HEK293T (cell line): Measurements from ENCODE around the gene FUT7.

ENCODE experiments used
- HDGF ChIP-seq: fragments of 450-650 bp; IDR thresholded peaks from 2 replicates; pipeline ENCODE4 v1.6.1; 2017; ENCODE audit warnings: antibody characterized with exemption, borderline replicate concordance
- NFRKB ChIP-seq: fragments of 450-650 bp; IDR thresholded peaks from 2 replicates; pipeline ENCODE4 v1.6.1; 2016; ENCODE audit warnings: mild to moderate bottlenecking, moderate library complexity
- SP1 ChIP-seq: fragments of 450-650 bp; IDR thresholded peaks from 2 replicates; pipeline ENCODE4 v1.6.1; 2017
- TARDBP ChIP-seq: fragments of 450-650 bp; IDR thresholded peaks from 2 replicates; pipeline ENCODE4 v1.6.1; 2016
- ZNF384 ChIP-seq: fragments of 450-650 bp; IDR thresholded peaks from 2 replicates; pipeline ENCODE4 v1.6.1; 2016

DNA sequence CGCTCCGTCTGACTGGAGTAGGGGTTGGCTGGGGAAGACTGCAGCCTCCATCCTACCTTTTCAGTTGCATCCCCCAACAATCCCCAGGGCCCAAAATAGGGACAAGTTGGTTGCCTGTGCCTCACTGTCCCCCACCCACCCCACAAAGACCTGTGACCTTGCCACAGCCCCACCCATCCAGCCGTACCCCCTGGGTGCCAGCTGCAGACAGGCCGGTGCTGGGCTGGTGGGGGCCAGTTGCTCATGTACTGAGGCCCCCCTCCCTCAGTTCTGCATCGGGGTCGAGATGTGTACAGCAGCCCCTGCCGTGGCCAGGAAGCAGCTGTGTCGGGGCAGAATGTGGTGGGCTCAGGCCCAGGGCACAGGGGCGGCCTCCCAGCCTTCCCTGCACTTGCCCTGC is 48.7 kb downstream of the FUT7 start:
- TF ChIP-seq NFRKB (no peak), ZNF384 (no peak), TARDBP (no peak), SP1 (no peak), HDGF (no peak)
